GM18499 (cell line): Measurements from ENCODE around the gene IL1RAPL2.
"Not testable (repeated sequence)": the region's sequence is repeated elsewhere in the genome, so short reads cannot be mapped to it uniquely, and the experiment has no call there.

Experiments
- ATAC-seq: cut with Tn5 transposase; IDR thresholded peaks from one replicate; pipeline ENCODE4 v1.9.1; 2021; ENCODE audit warnings: moderate number of reproducible peaks; ENCODE audit not compliant: insufficient read depth, unreplicated experiment

IL1RAPL2 gene

DNA sequence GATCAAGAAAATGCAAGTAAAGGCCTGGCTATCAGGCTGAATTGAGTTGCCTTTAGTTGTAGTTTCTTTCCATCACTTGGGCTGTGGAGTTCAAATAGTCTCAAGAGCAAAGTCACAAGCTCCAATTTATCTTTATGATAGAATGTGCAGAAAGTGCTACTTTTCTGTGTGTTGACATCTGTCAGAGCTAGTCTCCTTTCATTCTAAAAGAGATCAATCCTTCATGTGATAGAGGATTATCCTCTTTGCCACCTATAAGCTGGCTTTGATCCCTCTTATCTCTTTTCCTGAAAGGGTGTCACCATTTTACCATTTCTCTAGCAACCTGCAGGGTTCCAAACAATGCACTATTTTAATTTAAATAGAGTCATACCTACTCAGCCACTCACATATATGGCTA, 429.5 kb downstream of the IL1RAPL2 start:
- no peak for ATAC-seq

DNA sequence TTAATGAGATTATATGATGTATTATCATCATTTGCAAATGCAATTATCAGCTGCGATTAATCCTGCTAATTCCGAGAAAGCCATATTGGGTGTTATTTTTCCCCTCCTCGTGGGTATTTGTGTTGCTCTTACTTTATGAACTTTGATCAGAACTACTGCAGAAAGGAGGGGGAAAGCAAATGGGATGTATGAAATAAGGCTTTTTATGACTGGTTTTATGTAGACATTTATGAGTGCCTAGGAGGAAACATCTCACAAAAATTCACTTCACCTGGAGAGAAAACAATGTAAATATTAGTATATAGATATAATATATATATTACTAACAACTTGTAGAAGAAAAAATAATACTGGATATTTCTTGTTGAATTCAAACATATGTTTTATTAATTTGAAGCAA, 440.1 kb downstream of the IL1RAPL2 start:
- ATAC-seq, result no peak

DNA sequence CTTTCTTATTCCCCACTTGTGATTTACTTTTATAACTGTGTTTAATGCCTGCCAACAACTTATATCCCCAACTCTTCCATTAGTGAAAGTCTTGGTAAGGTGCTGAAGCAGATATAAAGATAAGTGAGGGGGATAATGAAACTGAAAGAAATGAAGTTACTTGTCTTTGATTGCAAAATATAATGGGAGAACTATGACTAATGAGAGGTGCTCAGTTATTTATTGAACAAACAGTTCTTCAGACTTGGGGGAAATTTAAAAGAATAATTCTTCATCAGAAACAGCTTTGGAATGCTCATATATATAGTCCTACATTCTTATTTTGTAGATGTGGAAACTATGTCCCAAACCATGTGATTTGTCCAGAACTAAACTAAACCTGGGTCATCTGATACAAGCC, 441.0 kb downstream of the IL1RAPL2 start:
- no peak for ATAC-seq

DNA sequence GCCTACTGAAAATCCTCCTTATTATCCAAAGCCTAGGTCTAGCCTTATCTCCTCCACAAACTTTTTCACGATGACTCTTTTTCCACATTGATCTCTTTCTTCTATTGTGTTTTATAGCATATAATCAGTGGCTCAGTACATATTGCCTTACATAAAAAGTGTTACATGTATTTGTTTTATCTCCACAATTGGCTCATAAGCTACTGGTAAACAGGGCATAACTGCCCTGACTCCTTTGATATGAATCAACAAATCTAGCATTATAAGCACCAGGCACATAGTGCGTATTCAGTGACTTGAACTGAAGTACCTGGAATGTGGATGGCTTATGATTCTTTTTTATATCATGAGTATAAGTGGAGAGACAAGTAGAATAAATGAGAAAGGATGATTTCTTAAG, 447.7 kb downstream of the IL1RAPL2 start:
- no peak for ATAC-seq

DNA sequence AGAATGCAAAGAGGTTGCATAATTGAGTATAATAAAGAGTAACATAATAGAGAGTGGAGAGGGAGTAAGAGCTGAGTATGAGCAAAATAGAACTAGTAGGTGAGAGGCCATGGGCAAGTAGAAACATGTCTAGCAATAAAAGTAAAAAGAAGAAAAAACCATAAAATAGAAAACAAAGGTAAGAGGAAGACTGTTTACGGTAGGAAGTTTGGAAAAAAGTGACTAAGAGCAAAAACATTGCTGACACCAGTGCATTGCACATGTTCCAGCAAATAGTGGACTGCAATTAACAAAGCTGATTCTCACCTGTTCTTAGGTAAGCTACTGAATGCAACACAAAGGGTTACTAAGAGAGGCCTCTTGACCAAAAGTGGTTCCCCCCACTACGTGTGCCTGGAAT, 451.6 kb downstream of the IL1RAPL2 start:
- no peak for ATAC-seq

DNA sequence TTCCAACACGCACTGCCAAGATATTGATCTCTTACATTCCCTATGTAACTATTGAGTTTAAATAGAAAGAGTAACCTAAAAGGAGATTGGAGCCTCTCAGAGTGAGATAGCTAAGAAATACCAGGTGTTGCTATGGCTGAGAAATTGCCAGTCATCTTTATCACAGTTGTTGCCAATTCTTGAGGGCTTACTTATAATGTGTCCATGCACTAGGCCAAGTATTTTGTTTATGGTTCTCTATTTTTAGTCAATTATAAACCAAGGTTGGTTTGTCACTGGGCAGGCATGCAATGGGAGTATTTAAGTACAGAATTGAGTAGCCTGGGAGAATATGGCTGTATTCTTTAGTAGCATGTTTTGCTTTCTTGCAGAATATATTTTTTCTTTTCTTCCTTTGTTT, 452.9 kb downstream of the IL1RAPL2 start:
- ATAC-seq, result no peak

DNA sequence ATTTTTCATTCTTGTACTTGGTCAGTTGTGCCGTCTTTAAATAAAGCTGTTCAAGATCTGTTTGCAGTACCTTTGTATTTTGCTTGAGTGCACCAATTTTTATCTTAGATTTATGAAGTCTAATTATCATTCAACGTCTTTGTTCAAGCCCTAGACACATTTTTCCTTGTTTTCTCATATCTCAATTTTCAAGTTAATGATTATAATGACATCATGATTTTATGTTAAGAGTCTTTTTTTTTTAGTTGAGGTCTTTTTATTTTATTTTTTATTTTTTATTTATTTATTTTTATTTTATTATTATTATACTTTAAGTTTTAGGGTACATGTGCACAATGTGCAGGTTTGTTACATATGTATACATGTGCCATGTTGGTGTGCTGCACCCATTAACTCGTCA, 463.0 kb downstream of the IL1RAPL2 start:
- not testable (repeated sequence) for ATAC-seq

DNA sequence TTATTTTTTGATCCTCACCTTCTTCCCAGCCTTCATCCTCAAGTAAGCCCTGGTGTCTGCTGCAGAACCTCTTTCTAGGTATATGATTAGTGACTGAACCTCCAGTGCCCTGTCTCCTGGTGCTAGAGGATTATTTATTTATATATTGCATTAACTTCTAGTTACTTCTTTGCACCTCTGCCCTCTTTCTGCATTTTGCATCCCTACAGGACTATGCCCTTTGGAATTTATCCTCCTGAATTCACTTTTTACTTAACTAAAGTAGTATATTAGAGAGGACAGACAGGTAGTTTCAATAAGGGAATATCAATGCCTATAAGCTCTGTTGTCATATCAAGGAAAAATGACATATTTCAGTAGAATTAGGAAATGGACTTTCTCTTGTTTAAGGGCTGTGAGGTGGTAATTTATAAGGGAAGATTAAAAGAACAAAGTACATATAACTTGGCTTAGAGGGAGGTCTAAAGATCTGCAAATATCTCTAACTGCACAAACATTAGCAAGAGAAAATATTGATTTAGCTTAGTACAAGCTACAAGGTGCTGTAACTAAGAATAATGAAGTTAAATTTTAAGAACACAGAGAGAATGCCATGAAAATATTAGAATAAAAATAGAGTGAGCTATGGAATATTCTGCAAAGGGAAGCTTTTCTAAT, 472.8 kb downstream of the IL1RAPL2 start:
- ATAC-seq, result no peak

DNA sequence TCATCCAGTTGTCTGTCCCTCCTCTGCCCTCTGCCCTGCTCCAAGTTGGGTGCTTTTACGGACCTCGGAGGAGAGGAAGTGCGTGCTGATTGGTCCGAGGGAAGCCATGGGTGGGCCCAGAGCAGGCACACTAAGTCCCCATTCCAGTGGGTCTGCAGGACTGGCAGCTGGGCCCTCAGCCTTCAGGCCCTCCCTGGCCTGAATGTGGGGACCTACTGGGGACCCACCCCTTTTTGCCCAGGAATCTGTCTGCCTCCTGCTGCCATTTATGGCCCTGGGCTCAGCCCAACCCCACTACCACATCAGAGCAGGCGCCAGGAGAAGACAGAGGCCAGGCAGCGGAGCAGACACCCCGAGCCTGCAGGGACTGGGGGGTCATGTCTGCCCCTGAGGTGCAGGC, 484.9 kb downstream of the IL1RAPL2 start:
- ATAC-seq, result no peak

DNA sequence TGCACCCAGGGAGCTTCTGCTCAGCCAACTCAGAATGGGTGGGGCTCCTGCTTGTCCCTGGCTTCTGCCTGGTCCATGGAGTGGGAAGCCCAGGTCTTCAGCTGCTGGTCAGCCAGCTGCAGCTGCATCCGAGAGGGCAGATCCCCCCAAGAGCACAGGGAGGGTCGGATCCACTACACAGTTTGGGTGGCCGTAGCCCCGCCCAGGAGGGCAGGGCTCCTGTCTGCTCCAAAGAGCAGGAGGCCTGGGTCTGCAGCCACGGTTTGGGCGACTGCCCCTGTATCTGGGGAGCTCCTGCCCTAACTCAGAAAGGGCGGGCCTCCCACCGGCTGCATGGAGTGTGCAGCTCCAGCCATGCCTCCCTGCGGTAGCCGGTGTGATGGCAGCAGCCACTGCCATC, 485.4 kb downstream of the IL1RAPL2 start:
- no peak for ATAC-seq

DNA sequence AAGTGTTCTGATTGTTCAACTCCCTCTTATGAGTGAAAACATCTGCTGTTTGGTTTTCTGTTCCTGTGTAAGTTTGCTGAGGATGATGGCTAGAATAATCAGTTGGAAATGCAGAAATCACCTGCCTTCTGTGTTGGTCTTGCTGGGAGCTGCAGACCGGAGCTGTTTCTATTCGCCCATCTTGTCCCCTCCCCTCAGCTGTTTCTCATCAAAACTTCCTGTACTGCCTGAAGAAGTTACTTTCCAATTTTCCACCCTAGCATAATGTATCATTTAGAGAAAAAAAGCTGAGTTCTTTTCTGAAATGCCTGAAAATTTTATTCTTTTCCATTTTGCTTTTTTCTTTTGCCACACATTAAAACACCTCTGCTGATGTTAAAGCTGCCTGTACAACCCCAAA, 486.9 kb downstream of the IL1RAPL2 start:
- no peak for ATAC-seq

DNA sequence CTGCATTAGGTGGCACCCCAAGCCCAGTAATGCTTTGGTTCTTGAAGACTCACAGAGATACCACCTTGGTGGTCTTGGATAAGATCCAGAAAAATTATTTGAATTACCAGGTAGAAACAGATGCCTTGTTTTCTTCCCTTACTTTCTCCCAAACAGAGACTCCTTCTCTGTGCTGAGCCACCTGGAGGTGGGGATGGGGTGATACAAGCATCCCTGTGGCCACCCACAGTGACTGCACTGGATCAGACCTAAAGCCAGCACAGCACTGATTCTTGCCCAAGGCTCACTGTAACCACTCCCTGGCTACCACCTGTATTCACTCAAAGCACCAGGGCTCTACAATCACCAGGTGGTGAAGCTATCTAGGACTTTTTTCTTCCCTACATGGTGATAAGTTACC, 497.7 kb downstream of the IL1RAPL2 start:
- ATAC-seq, result no peak

DNA sequence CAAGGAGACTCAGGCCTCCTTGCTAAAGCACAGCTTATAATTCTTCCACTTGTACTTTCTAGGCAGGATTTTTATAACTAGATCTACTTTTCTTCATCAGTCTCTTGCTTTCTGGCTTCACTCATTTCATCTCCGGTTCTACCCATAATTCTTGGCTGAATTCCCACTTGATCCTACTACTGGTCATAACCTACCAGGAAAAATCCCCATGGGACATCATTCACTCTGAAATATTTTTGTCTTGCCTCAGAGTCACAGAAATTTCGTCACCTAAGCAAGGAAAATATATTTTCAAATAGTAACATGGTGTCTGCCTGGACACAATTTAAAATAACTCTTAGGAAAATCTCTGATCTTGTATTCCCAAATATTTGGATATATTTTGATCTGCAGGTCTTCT, 532.2 kb downstream of the IL1RAPL2 start:
- ATAC-seq, result no peak

DNA sequence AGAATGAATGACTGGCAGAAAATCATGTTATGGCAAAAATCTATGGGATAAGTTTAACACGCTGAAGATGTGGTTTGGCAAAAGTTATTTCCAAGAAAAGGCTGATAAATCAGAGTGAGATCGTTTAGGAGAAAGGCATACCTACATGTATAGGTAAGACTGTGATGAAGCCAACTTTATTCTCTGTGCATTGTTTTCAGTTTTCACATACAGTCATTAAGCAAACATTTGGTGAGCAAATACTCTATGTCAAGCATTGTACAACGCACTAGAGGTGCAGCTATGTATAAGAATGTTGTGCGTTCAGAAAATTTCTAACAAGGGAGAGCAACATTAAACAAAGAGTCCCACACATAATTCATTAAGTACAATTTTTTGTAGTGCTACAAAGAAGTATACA, 532.8 kb downstream of the IL1RAPL2 start:
- ATAC-seq, result no peak

DNA sequence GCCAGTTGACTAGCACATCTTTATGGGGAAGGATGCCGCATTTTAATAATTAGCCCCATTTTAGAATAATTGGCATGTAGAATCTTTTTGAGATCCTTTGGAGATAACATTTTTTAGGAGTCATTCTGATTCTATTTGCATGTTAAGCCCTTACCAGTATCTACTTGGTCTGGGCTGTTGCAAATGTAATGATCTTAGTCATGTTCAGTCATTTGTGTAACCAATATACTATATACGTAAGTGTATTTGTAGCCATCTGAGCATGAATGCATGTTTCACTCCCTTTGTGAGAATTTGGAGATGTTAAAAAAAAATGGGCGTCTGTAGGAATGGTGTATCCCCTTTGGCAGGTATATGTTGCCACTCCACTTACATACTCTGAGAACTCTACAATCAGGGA, 535.4 kb downstream of the IL1RAPL2 start:
- ATAC-seq, result no peak

DNA sequence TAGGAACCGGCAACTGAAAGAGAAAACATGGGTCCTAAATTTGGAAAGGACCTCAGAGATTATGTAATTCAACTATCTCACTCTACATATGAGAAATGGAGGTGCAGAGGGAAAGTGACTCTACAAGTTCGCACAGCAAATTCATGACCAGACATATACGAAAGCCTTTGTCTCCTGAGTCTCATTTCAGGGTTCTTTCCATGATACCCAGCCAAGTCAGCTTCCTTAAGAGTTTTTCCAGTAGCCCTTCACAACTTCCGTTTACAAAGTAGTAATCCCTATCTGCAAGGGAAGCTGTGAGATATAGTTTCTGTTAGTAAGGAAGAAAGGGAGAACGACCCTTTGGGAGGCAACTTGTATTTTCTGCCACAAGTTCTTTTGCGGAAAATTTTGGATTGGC, 543.9 kb downstream of the IL1RAPL2 start:
- no peak for ATAC-seq

DNA sequence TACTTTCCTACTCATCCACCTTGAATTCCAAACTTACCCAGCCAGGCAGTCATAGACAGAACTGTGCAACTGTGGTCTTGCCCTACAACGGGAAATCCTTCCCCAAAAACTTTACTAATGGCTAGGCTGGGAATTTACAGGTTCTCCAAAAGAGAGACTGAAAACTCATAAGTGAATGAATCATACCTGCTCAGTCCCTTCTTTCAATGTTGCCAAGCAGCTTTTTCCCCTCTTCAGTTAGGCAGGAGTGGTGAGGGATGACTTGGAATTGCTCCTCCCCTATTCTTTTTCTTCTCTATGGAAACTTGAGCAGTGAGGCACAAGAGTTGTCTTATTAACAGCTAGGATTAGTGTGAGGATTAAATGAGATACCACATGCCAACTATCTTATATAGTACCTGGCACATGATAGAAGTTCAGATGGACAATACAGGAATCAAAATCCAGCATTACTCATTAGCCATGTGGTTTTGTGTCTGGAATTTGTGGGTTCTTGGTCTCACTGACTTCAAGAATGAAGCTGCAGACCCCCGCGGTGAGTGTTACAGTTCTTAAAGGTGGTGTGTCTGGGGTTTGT, 548.6 kb downstream of the IL1RAPL2 start:
- ATAC-seq, result no peak

DNA sequence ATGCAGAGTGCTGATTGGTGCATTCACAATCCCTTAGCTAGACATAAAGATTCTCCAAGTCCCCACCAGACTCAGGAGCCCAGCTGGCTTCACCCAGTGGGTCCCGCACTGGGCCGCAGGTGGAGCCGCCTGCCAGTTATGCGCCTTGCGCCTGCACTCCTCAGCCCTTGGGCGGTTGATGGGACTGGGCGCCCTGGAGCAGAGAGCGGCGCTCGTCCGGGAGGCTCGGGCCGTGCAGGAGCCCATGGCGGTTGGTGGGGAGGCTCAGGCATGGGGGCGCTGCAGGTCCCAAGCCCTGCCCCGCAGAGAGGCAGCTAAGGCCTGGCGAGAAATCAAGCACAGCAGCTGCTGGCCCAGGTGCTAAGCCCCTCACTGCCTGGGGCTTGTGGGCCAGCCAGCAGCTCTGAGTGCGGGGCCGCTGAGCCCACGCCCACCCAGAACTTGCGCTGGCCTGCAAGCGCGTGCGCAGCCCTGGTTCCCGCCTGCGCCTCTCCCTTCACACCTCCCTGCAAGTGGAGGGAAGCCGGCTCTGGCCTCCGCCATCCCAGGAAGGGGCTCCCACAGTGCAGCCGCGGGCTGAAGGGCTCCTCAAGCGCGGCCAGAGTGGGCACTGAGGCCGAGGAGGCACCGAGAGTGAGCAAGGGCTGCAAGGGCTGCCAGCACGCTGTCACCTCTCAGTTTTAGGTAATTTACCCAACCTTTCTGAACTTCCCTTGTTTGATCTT, 549.8 kb downstream of the IL1RAPL2 start:
- not testable (repeated sequence) for ATAC-seq

DNA sequence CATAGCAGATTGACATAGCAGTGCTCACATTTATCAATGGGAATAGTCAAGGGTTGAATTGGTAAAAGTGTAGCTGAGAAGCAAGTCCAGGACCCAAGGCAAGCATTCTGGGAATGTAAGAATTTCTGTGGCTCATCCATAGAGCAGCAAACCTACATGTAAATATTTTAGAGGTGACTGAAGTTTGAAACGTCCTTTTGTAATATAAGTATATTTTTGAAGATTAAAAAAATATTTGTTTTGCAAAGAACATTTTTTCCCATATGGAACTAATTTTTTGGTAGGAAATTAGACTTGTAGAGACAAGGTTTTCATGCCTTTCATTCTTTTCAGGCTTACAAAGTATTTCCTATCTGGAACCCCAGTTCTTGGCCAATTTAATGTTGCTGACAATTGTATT, 550.5 kb downstream of the IL1RAPL2 start:
- ATAC-seq, result no peak

DNA sequence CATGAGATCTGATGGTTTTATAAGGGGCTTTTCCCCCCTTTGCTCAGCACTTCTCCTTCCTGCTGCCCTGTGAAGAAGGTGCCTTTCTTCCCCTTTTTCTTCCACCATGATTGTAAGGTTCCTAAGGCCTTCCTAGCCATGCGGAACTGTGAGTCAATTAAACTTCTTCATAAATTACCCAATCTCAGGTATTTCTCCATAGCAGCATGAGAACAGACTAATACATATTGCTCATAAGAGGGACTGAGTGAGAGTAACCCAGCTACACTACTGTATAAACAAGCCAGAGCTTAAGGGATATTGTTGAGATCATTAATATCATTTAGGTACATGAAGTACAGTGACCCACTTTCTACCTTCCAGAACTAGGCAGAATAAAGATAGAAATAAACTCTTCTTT, 551.6 kb downstream of the IL1RAPL2 start:
- no peak for ATAC-seq

DNA sequence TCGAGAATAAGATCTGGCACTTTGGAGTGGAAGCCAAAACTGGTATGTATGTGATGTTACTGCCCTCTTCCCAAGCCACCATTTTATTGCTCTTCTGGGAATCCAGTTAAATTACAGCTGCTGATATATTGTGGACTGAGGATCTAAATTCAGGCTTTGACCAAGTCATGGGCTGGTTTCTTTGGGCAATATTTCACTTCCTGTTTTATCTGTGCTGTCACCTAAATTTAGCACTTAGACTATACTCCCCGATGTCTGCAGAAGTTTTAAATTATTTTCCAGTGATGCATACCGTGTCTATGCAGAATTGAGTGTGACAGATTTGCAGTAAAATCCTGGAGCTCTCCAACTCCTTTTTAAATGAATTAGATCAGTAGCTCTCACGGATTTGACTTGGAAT, 554.5 kb downstream of the IL1RAPL2 start:
- no peak for ATAC-seq

DNA sequence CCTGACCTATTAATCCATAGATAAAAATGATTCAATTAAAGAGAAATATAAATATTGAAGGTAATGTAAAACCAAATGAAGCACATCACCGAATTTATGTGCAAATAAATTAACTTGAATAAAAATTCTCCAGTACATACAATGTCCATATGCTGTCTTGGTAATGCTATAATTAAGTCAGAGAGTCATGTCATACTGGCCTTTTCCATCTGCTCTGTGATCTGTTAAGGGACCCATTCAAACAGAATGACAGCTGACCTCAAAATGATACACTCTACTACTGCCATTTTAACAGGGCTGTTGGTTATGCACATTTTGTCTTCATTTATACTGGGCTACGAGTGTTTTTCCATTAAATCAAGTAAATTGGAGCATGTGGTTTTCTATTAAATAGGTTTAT, 555.2 kb downstream of the IL1RAPL2 start:
- no peak for ATAC-seq
